T-helper 2 cell treated with Interferon-gamma antibody and Interleukin-4, amounts not matched to agents 5 μg/mL and 100 μg/mL, for 36 hours (primary cell): ENCODE data around the gene UVSSA.

Experiments used
- DNase-seq: peaks from one replicate; pipeline ENCODE4 v3.0.0; 2021; ENCODE audit warnings: low spot score
- H3K27ac Mint-ChIP-seq: one replicate; pipeline ENCODE4 v1.8.0; 2021; ENCODE audit warnings: mild to moderate bottlenecking, mixed read lengths
- H3K27me3 Mint-ChIP-seq: one replicate; pipeline ENCODE4 v1.8.0; 2021; ENCODE audit warnings: low read depth, mixed read lengths
- H3K36me3 Mint-ChIP-seq: one replicate; pipeline ENCODE4 v1.8.0; 2021; ENCODE audit warnings: low read depth, mixed read lengths
- H3K4me1 Mint-ChIP-seq: one replicate; pipeline ENCODE4 v1.8.0; 2021; ENCODE audit warnings: low read depth, mixed read lengths
- H3K4me3 Mint-ChIP-seq: one replicate; pipeline ENCODE4 v1.8.0; 2022; ENCODE audit warnings: mild to moderate bottlenecking, moderate library complexity, mixed read lengths
- H3K9me3 Mint-ChIP-seq: one replicate; pipeline ENCODE4 v1.8.0; 2021; ENCODE audit warnings: mixed read lengths

Gene UVSSA

DNA sequence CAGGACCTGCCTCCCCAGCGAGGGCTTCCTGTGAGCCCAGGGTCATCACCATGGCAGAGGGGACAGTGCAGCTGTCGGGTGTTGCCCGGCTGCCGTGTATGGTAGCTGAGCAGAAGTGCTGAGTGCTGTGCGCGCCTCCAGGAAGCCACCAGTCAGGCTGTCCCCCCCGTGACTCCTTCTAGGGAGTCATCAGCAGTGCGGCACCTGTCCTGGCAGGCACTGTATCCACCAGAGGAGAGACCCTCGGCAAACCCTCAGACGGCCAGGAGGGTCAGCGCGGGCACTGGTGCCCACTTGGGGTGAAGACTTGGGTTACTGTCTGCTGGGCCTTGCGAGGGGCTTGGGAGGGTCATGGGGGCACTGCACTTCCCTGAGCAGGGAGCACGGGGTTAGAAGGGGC, 8.4 kb downstream of the UVSSA start:
- H3K36me3 Mint-ChIP-seq: no peaks in the 10 kb centered on the region
- no peak for DNase-seq
- no peaks in the 10 kb centered on the region for H3K27me3 Mint-ChIP-seq
- H3K4me1 Mint-ChIP-seq: peaks cover 5% of the 10 kb centered on the region
- H3K4me3 Mint-ChIP-seq: no peak overlapping the region
- no peaks in the 10 kb centered on the region for H3K9me3 Mint-ChIP-seq
- no peak overlapping the region for H3K27ac Mint-ChIP-seq

DNA sequence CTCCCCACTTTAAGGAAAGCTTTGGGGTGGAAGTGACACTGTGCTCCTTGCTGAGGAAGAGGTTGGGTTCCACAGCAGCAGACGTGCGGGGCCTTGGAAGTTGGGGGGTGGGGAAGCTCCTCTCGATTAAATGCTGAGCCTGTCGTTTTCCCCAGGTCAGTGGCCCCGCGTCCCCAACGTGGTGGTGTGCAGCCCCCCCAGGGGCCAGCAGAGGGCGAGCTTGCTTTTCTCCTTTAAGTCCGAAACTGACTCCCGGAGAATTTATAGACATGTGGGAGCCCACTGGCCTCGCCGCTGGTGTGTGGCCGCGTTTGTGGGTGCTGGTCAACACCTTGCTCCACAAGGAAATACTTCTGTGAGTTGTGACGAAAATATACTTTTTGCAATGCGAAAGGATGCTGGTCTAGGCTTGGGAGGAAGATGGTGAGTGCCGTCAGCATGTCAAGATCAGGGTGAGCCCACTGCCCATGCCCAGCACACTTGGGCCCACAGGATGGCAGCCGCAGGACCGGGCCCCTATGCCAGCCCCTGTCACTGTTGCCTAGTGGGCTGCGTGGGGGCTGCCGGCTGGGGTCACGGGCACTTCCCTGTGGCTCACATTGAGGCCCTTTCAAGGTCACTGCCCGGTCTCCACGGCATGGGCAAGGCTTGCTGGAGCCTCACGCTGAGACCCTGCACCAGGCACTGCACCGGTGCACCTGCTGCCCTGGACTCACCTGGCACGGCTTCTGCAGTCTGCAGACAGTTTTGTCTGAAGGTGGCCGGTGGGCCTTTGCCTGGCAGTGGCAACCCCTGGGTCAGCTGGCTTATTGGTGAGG, 9.4 kb downstream of the UVSSA start:
- Mint-ChIP-seq H3K27me3 (no peaks in the 10 kb centered on the region), H3K9me3 (no peaks in the 10 kb centered on the region), H3K4me3 (no peak overlapping the region), H3K27ac (no peak overlapping the region), H3K36me3 (no peaks in the 10 kb centered on the region), H3K4me1 (peaks cover 4% of the 10 kb centered on the region)
- DNase-seq: peak; percentile 15

DNA sequence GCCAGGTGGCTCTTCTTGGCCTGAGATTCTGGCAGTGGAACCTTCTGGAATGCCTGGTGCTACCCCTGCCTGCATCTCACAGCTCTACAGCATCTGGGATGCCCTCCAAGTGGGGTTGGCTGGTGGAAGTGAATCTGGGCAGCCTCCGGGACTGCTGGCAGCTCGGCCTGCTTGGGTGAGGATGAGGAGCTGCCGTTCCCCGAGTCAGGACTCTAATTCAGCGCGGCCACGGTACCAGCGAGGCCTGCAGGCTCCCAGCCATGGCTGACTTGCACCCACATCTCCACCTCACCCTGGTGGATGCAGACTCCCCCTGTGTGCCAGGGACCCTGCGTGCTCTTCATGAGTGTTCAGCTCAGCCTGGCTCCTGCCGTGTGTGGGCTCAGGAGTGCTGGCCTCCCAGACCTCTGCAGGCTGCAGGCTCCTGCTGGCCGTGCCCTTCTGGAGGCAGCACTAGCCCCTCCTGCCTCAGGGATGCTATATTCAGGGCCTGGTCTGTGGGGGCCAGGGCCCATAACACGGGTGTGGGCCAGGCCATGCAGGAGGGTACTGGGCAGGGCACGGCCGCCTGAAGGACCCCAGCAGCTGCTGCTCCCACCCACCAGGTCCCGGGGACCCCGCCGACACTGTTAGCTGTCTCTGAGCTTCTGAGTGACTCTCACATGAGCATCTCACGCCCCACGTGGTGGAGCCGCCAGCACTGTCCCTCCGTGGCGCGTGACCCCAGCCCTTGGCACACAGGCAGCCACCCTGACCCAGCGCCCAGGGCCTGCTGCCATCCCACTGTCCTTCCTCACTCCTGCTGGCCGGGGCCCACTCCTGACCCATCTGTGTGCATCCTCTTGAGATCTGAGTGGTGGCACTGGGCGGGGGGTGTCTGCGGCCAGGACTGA, 10.6 kb downstream of the UVSSA start:
- H3K27ac Mint-ChIP-seq: no peak overlapping the region
- H3K4me3 Mint-ChIP-seq: no peak overlapping the region
- no peaks in the 10 kb centered on the region for H3K4me1 Mint-ChIP-seq
- no peaks in the 10 kb centered on the region for H3K27me3 Mint-ChIP-seq
- no peaks in the 10 kb centered on the region for H3K9me3 Mint-ChIP-seq
- no peak for DNase-seq
- no peaks in the 10 kb centered on the region for H3K36me3 Mint-ChIP-seq

DNA sequence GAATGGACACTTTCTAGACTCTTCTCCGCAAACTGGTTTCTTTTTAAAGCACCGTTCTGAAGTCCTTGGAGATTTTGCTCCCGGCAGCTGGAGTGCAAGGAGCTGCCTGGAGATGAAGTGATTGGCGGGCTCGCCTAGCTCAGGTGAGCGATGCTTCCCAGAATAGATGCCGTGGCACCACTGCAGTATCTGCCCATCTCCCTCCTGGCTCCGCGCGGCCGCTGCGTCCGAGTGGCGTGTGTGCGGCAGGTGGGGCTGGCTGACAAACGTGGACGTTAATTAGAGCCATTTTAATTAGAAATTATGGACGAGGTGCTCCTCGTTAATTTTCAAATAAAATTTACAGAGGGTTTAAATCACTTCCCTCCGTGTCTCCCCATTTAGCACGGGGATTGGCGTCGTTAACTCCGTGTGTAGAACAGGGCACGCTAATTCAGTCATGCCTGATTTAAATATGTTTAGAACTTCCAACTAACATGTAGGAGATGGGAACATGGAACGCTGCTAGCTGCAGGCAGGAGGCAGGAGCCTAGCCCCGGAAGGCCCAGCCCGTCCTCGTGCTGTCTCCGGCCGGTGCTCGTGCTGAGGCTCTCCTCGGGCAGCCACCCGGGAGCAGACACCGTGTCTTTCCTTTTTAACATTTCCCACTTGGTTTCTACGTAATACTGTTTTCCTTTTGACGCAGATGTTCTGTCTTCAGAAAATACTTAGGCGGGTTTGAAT, 11.6 kb downstream of the UVSSA start:
- DNase-seq: no peak
- Mint-ChIP-seq H3K4me1 (no peaks in the 10 kb centered on the region), H3K36me3 (no peaks in the 10 kb centered on the region), H3K4me3 (no peak overlapping the region), H3K27ac (no peak overlapping the region), H3K27me3 (no peaks in the 10 kb centered on the region), H3K9me3 (no peaks in the 10 kb centered on the region)

DNA sequence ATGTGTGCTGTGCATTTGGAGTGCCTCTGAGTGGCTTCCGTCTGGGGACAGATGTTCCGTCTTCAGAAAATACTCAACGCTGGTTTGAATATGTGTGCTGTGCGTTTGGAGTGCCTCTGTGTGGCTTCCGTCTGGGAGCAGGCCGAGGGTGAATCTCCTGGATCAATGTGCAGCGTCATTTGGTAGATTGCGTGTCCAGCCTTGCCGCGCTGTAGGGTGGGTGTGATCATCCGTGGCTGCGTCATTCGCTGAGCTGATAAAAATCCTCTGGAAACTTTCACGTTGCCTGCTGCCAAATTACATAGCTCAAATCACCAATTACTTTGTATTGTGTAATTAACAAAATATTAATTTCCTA, 12.1 kb downstream of the UVSSA start:
- Mint-ChIP-seq H3K36me3 (no peaks in the 10 kb centered on the region), H3K27me3 (no peaks in the 10 kb centered on the region), H3K4me1 (no peaks in the 10 kb centered on the region), H3K9me3 (no peaks in the 10 kb centered on the region), H3K27ac (no peak overlapping the region), H3K4me3 (no peak overlapping the region)
- DNase-seq: no peak

- Mint-ChIP-seq H3K4me3 (no peak overlapping the region), H3K27me3 (no peaks in the 10 kb centered on the region)
Observed at GRCh38 chr4:1359976-1360375, 13.0 kb downstream of the UVSSA start.

GRCh38 chr4:1360423-1361283, 13.6 kb downstream of the UVSSA start:
- no peak overlapping the region for H3K27ac Mint-ChIP-seq
- no peaks in the 10 kb centered on the region for H3K4me1 Mint-ChIP-seq
- no peak for DNase-seq
- no peaks in the 10 kb centered on the region for H3K27me3 Mint-ChIP-seq
- no peak overlapping the region for H3K4me3 Mint-ChIP-seq
- H3K36me3 Mint-ChIP-seq: no peaks in the 10 kb centered on the region
- H3K9me3 Mint-ChIP-seq: no peaks in the 10 kb centered on the region

More at GRCh38 chr4:1359976-1360375, 13.0 kb downstream of the UVSSA start:
- DNase-seq: no peak
- Mint-ChIP-seq H3K9me3 (no peaks in the 10 kb centered on the region), H3K4me1 (no peaks in the 10 kb centered on the region), H3K36me3 (no peaks in the 10 kb centered on the region), H3K27ac (no peak overlapping the region)

- Mint-ChIP-seq H3K4me3 (no peak overlapping the region), H3K27me3 (no peaks in the 10 kb centered on the region), H3K36me3 (no peaks in the 10 kb centered on the region), H3K4me1 (no peaks in the 10 kb centered on the region), H3K27ac (no peak overlapping the region), H3K9me3 (no peaks in the 10 kb centered on the region)
- DNase-seq: no peak
Observed at GRCh38 chr4:1361431-1361830, 14.4 kb downstream of the UVSSA start.

GRCh38 chr4:1362046-1362445, 15.0 kb downstream of the UVSSA start:
- Mint-ChIP-seq H3K36me3 (no peaks in the 10 kb centered on the region), H3K27ac (no peak overlapping the region), H3K4me3 (no peak overlapping the region), H3K9me3 (no peaks in the 10 kb centered on the region), H3K27me3 (no peaks in the 10 kb centered on the region), H3K4me1 (no peaks in the 10 kb centered on the region)
- no peak for DNase-seq

DNA sequence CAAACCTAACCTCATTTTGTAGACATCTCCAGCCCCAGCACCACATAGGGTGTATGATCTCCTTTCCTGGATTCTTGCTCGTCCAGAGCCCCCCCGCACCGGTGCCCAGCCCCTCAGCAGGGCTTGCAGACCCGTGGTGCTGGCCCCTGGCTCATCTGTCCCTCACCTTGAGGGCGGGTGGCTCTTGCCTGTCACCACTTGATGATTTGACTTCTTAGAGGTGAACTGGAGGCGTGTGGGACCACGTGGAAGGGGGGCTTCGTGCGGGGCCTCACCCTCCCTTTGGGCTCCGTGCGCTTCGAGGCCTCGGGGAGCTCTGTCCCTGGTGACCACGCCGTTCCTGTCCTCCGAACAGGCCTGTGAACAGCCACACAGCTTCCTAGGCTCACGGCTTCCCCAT, 15.5 kb downstream of the UVSSA start:
- no peak for DNase-seq
- Mint-ChIP-seq H3K27ac (no peak overlapping the region), H3K27me3 (no peaks in the 10 kb centered on the region), H3K36me3 (no peaks in the 10 kb centered on the region), H3K9me3 (no peaks in the 10 kb centered on the region), H3K4me3 (no peak overlapping the region), H3K4me1 (no peaks in the 10 kb centered on the region)

DNA sequence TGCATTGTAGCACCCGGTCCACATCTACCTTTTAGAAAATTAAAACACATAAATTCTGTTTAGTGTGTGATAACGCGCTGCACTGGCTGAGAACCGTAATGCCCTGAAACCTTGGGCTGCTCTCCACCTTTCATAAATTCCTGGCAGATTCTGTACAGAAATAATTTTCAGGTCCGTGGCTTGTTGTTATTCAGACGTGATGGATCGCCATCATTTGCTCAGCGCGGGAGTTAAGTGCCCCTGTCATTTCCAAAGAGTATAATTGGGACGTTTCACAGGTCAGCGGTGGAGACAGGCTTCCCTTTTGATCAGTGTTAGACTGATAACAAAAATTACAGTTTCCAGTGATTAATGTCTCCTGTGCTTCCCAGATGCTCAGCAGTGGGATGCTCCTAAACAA, 16.5 kb downstream of the UVSSA start:
- Mint-ChIP-seq H3K4me1 (no peaks in the 10 kb centered on the region), H3K27me3 (no peaks in the 10 kb centered on the region), H3K9me3 (no peaks in the 10 kb centered on the region), H3K4me3 (no peak overlapping the region), H3K27ac (no peak overlapping the region), H3K36me3 (no peaks in the 10 kb centered on the region)
- no peak for DNase-seq

DNA sequence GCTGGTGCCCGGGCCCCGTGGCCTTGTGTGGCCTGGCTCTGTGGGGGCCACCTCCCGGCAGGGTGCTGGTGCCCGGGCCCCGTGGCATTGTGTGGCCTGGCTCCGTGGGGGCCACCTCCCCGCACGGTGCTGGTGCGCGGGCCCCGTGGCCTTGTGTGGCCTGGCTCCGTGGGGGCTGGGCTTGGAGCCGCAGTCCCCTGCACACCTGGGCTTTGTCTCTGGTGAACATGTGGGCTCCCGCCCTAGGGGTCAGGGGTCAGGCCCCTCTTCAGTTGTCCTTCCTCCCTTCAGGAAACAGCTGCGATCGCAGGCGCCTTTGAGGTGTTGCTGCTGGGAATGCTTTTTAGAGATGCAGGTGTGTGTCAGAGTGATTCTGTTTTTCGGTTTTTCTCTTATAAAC, 17.2 kb downstream of the UVSSA start:
- H3K27ac Mint-ChIP-seq: no peak overlapping the region
- no peaks in the 10 kb centered on the region for H3K9me3 Mint-ChIP-seq
- H3K4me1 Mint-ChIP-seq: no peaks in the 10 kb centered on the region
- no peak for DNase-seq
- no peaks in the 10 kb centered on the region for H3K27me3 Mint-ChIP-seq
- no peak overlapping the region for H3K4me3 Mint-ChIP-seq
- H3K36me3 Mint-ChIP-seq: no peaks in the 10 kb centered on the region

DNA sequence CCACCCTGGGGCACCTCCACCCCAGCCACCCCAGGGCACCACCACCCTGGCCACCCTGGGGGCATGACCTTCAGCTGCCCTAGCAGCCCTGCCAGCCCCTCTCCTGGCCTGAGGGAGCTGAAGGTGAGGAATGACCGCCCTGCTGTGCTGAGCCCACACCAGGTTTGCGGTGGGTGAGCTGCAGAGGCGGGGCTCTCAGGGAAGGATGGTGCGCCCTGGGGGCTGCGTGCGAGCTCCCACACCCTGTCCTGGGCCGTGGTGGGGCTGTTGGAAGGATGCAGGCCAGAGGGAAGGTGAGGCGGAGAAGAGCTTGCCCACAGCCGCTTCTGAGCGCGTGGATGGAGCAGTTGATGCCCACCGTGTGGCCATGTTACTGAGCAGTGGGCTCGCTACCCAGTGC, 17.7 kb downstream of the UVSSA start:
- Mint-ChIP-seq H3K27ac (no peak overlapping the region), H3K36me3 (no peaks in the 10 kb centered on the region), H3K4me3 (no peak overlapping the region), H3K4me1 (no peaks in the 10 kb centered on the region), H3K9me3 (no peaks in the 10 kb centered on the region), H3K27me3 (no peaks in the 10 kb centered on the region)
- DNase-seq: no peak
